KBM-7 (cell line): Measurements from ENCODE around the gene CARD19.

Source experiments
- DNase-seq: peaks from one replicate; pipeline ENCODE4 v3.0.0-alpha.2; 2015
- in situ Hi-C: fragments of 300-500 bp; cut with MboI; formaldehyde crosslinking; loops from 2 replicates; pipeline ENCODE4 v1.14.3; 2020; ENCODE audit warnings: low sequenced_read_pairs, low pct_unique_long_range_greater_than_20kb, mixed read lengths

Gene CARD19

DNA sequence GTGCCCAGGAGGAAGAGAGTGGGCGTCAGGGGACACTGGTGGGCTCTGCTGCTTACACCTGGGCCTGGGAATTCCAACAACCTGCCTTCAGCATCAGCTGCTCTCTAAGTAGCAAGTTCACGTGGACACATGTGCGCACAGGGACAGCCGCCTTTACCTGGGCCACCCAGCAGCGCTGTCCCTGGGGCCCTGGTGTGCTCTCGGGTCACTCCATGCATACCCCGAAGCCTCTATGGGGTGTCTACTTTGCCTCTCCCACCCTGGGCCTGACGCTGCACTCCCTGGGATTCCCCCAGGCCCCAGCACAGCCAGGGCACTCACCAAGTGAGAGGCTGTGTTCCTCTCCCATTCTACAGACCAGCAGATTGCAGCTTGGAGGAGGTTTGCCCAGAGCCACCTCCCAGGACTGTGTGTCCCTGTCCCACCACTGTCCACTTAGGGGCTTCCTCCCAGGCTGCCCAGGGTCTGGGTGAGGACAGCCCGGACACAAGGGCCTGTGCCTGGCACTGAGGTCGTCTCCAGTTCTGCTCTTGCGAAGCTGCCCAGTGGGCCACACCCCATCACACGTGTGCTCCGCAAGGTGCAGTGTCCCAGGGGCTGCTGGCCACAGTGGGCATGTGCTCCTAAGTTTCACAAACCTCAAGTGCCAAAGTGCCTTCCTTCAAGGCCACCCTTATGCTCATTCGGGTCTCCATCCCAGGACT is 32.1 kb downstream of the CARD19 start:
- no peak for DNase-seq
- in situ Hi-C loops = no loop called here

DNA sequence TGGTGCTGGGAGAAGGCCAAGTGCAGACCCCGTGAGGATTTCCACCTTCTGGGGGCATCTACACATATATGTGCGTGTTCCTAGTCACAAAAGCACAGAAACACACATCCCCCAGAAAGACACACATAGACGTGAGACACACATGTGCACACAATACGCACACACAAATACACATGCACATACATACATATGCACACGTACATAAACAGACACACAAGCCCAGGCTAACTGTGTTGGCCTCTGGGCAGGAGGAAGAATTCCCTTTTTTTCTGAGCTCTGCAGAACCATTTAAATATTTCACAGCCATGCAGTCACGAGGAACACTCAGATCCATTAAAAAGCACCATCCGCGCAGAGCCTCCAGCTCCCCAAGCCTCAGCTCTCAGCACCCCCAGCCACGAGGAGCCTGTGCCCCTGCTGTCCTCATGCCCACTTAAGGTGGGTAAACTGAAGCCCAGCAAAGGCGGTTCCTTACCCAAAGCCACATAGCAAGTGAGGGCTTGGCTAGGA is 32.8 kb downstream of the CARD19 start:
- DNase-seq = no peak
- in situ Hi-C loops = no loop called here

DNA sequence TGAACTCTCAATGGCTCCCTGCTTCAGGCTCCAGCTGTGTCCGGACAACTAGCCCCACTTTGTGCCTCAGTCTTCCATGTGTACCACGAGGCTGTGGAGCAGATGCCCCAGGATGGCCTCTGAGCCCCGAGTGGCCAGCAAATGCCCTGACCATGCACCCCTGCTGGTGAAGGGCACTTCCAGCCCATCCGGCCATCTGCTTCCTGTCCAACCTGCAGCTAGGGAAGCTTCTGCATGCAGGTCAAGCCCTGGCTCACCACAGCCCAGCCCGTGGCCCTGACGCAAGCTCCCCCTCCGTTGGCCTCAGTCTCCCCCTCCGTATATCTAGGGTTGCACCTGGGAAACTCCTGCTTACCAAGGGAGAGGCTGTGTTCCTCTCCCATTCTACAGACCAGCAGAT is 33.3 kb downstream of the CARD19 start:
- in situ Hi-C loops = no loop called here
- DNase-seq = no peak

DNA sequence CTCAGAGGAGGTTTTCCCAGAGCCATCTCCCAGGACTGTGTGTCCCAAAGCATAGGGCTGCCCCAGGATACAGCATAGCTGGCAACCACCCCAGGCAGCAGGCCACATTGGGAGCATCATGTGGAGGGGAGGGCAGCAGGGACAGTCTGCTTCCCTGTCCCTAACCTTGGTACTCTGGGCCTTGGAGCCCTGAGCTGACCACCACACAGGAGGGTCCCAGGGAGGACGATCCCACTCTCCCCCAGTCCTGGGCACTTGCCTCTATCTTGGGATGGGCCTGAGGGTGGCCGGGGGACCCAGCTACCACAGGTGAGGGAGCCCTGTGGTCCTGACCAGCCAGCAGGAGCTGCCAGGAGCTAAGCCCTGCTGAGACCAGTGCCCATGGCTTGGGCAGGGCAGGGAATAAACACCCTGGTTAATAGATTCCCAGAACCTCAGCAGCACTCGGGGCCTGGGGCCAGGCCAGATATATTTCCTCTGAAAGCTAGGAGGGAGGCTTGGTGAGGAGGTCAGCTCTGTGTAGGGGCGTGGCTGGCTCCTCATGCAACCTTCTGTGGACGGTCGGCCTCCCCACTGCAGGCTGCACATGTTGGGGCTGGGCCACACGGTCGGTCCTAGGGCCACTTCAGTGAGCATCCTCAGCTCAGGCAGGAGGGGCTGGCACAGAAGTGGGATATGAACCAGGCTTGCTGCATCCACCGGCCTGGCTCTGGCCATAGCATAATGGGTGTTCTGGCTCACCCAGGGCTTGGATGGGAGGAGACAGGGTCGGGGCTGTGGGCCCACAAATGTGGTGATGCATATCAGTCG is 33.9 kb downstream of the CARD19 start:
- DNase-seq = no peak
- in situ Hi-C loops = no loop called here

DNA sequence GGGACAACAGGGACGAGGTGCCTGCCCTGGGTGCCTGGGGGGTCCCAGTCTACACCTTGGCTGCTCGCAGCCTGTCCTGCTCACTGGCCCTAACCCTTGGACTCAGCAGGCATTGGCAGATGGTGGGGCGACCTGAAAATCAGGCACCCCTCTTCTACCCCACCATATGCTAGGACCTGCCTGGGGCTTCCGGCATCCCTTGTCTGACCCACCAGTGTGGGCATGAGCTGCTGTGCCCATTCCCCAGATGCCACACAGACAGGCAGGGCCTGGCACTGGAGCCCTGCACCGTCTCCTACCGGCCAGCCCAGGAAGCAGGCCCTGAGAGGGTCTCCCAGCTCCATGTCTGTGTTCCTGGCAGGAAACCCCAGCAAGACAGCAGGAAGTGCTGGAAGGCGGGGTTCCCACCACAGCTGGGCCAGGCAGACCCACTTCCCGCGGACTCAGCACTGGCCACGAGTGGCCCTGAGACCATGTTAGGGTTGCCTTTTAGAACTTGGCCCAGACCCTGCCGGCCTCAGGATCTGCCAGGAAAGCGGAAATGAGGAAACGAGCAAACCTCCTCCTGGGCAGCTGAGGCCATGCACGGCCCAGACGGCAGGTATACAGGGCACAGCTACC is 35.0 kb downstream of the CARD19 start:
- DNase-seq = no peak
- in situ Hi-C loops = no loop called here

DNA sequence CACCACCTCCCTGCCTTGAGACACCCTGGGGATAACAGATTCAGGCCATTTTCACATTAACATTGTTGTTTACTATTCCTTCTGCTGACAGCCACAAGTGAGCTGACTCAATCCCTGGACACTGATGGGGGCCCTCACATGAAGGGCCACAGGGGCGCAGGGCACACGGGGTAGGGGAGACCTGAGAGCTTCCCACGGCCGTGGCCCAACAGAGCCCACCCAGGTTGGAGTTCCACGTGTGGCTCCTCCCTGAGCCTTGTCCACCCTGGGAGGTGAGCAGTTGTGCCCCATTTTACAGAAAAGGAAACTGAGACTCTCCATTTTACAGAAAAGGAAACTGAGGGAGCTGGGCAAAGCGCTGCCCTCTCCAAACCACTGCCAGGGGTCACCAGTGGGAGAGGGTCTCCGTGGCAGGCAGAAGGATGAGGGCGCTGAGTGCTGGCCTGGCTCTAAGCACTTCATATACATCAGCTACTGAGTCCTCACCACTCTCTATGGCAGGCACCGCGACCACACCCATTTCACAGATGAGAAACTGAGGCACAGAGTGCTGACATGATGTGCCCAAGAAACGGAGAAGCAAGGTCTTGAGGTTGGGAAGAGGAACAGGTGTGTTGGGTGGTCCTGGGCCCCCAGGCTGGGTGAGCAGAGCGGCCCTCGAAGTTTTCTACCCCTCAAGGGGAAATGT is 35.7 kb downstream of the CARD19 start:
- in situ Hi-C loops = no loop called here
- DNase-seq = no peak

DNA sequence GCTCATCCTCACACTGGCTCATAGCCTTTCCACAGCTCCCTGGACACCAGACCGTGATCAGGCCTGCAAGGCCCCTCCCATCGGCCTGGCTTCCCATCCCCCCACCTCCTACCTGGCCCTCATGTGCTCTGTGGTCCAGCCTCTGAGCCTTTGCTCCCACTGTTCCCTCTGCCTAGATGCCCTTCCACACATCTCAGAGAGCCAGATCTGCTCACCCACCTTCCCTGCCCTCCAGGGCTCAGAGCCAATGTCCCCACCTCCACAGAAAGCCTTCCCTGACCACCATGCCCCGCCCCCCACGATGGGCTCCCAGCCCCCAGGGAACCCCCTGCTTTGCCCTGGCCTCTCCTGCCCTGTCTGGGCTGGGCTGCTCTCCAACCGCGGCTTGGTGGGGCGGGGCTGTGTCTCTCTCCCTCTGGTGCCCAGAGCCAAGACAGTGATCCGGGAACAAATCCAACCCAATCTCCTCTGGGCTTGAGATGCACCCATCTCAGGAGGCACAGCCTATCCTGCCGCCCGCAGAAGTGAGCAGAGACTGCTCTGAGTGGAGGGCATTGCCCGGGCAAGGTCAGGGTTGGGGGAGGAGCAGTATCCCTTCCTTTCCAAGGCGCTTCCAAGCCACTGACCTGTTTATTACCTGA is 36.4 kb downstream of the CARD19 start:
- no peak for DNase-seq
- in situ Hi-C loops = no loop called here

DNA sequence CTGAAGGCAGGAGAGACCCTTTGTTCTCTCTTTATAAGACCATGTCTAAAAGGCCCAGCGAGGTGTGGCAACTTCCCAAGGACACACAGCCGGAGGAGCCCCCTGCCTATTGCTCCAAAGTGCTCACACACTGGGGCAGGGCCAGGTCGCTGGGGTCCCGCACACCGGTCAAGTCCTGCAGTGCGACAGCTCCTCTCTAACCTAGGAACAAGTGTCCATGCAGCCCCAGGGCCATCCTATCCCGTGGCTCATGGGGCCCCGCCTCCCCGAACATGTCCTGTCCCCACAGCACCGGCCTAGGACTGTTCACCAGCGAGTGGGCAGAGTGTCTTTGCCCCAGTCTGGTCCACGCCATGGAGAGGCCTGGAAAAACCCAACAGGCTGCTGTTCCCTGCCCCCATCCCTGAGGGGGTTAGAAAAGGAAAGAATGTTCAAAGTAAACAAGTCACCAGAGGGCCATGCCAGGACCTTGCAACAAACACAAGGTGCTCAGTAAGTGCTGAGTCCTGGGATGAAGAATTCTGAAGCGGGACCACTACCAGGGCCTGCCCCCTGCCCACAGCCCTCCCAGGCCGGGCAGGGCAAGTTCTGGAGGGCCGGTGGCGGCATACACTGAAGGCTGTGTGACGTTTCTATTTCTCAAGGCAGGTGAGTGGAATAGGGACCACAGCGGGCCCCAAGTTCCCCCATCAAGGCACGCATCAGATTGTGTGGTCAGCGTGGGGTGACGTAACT is 37.1 kb downstream of the CARD19 start:
- no peak for DNase-seq
- in situ Hi-C loops = no loop called here

DNA sequence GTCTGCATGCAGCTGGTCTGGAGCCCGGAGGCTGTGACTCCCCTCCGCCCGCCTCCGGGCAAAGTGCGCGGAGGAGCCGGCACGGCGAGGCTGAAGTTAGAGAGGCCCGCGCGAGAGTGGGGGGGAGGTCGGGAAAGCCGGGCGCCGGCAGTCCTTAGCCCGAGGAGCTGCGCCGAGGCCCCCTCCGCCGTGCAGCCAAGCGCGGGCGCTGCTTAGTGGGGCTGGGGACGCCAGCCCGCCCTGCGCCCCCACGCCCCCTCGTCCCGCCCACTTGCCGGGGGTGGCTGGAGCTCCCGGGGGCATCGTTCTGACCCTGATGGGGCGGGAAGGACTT is 37.6 kb downstream of the CARD19 start:
- DNase-seq = peak; percentile 68
- in situ Hi-C loops = no loop called here

DNA sequence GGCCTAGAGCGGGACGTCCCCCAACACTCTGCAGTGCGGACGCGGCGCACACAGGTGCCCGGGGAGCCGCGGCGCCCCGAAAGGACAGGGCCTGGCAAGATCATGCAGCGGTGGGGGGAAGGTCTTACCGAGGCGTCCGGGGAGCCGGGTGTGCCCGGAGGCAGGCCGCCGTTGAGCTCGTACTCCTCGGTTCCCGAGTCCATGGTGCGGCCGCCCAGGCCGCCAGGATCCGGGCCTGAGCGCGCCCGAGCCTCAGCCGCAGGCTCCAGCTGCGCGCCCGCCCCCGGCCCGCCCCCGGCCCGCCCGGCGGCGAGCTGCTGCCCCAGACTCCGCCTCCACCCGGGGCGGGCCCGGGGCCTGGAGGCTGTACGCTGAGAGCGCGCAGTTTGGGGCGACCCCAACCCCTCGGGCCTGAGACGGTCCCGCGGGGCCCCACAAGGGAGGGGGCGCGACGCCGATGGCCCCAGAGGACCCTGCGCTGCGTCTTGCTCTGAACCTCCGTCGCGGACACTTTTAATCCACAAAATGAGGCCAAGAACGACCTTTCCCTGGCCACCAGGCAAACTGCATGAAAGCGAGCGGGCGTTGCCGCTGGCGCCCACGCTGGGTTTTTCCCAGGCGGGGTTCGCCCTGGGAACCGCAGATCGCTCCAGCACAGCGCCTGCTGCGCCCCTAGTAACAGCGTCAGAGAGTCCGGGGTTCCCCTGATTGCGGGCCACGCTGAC is 38.2 kb downstream of the CARD19 start, which contains the start of gene NINJ1:
Gene NINJ1, minus strand, starts transcription at position 237 of the 725 bp plus-strand sequence. Its CDS starts 34 bp downstream, at position 203.
- in situ Hi-C loops = no loop called here
- DNase-seq = peak; percentile 74

DNA sequence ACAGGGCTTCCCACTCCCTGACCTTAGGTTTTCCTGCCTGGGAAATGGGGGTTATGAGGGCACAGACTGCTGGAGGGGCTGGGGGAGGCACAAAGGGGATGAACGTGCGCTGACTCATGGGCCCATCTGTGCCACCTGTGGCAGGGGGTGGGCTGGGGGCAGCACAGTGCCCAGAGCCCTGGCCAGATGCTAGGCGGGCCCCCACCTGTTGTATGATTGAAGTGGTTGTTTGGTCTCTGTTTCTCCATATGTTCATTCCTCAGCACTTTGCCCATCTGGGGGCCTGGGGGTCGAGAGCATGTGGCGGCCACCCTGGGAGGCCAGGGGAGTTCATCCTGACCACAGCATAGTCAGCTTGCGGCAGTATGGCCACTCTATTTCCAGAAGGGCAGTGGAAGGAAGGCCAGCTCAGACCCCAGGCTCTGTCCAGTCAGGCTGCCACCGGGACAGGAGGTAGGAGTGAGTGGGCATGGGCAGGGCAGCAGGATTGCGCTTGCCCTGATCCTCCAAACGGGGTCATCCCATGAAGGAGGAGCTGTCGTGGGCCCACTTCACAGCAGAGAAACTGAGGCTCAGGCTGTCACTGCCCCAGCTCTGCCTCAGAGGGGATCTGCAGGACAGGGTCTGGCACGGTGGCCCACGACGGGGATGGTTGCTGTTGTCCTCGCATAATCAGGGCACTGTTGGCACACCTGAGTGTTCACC is 38.9 kb downstream of the CARD19 start:
- in situ Hi-C loops = no loop called here
- no peak for DNase-seq

DNA sequence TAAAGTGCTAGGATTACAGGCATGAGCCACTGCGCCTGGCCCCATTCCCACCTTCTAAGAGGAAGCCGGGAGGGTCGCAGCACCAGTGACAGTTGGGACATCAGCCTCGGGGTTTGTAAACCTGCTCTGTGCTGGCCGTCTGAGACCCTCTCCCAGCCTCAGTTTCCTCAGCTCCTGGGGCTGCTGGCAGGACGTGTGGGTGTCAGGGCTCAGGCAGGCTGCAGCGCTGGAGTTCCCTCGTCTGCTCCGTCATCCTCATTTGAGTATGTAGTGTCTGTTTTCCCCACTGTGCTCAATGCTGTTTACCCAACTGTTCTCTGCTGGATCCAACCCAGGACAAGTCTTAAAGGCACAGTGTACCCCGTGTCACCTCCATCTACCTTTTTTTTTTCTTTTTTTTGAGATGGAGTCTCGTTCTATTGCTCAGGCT is 40.0 kb downstream of the CARD19 start:
- in situ Hi-C loops = no loop called here
- DNase-seq = no peak

DNA sequence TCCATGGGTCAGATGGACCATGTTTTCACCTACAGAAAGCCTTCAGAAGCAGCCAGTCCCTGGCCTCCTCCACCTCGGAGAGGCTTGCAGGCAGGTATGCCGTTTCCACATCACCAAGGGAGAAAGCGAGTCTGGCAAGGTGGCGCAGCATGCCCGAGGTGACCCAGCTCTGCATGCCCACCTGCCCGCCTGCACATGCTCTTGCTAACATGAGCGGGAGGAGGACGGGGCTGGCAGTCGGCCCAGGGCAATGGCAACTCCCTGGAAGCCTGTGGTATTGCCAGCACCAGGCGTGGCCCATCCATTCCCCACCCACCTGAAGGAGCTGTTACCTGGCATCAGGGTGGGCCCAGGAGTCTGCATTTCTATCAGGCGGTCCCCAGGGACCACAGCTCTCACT is 41.3 kb downstream of the CARD19 start:
- DNase-seq = no peak
- in situ Hi-C loops = no loop called here

DNA sequence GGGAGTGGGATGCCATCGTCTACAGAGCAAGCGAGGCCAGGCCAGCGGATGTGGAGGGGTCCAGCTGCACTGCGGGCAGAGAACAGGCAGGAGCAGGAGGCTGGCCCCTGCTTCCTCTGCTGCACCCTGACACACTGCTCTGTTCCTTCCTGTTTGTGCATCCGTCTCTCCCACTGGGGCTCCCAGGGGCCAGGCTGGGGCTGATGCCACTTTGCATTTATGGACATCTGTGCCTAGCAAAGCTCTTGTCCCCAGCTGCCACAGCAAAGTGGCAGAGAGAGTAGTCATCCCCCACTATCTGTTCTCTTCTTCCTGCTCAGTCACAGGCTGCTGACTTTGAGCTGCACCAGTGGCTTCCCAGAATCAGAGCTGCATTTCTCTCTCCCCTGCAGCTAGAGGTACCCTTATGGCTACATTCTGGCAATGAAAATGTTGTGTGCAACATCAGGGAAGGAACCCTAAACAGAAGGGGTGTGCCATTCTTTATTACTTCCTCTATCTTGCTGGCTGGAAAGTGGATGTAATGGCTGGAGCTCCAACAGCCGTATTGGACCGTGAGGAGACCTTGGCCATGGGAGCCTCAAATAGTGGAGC is 42.3 kb downstream of the CARD19 start:
- in situ Hi-C loops = no loop called here
- no peak for DNase-seq

DNA sequence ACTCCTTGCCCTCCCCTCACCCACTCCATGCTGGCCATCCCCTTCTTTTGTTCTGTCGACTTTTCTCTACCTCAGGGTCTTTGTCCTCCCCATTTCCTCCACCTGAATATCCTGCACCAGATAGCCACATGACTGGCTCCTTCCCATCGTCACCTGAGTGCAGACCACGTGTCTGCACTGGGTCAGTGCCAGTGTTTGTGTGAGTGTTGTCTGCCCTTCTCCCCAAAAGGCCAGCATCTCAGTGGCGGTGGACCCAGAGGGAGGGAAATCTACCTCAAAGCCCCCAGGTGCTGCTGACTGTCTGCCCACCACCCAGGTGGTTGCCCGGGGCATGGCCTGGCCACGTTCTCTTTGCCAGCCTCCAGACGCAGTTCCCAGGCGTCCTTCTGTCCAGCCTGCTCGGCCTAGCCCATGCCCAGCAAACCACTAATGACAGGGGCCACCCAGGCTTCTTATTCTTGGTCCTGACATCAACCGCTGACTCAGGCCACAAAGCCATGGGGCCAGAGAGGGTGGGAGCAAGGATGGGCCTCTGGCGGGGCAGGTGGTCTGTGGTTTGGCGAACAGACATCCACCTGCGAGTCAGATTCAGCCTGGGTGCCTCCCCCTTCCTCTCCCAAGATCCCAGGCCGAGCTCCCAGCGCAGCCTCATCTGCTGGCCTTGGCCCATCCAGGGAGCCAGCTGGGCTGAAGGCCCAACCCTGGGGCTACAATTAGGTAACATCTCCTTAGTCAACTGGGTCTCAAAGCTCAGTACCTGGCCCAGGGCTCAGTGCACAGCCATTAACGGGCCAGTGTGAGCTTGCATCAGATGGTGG is 43.6 kb downstream of the CARD19 start:
- DNase-seq = no peak
- in situ Hi-C loops = no loop called here

DNA sequence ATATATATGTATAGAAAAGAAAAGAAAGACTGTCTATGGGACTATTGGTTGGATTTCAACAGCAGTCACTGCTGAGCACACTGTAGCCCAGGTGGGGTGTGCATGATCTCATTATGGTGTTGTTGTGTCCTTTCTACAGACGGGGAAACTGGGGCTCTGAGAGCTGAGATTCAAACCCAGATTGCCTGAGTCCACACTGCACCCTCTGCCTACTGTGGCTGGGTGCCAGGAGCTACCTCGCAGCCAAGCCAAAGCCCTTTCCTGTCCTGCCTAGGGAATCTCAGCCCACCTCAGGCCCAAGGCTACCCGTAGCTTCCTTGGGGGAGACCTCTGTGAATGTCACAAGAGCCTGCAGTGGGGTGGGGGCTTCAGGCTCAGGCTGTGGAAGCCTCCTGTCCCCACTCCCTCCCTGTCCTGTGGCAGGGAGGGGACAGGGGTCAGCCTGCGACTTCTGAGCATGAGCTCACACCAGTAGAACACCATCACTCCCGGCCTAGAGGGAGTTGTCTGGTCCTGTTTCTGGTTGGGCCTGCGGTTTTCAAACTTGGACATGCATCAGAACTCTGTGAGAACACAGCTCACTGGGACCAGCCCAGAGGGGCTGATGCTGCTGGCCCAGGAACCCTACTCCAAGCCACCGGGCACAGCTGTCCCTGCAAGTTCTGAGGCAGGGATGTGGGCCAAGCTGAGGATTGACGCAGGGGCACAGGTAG is 45.9 kb downstream of the CARD19 start:
- no peak for DNase-seq
- in situ Hi-C loops = no loop called here
